Hematopoietic multipotent progenitor cell (in vitro differentiated cells): Measurements from ENCODE around the gene GPR84. TPM values are rescaled to one million over a fixed set of nuclear protein-coding genes. Genes with fewer than 3 reads are reported as not detected.
A peak's percentile ranks its signal among the peaks of the same experiment; 100 is the strongest.

Experiments used
- DNase-seq, 3 donors: peaks; one replicate each; pipeline ENCODE4 v3.0.0-alpha.2; 2011 to 2015; ENCODE audit warnings: low read depth in 2 of 3, low spot score in 2 of 3
- total RNA-seq: library from RNA; depleted of rRNA; stranded (reverse); fragments of >200 nt; gene quantifications from one replicate; pipeline ENCODE4 v1.2.3, GENCODE V29; 2012

GPR84 gene
- total RNA-seq, 1 donor: 0.81 TPM

DNA sequence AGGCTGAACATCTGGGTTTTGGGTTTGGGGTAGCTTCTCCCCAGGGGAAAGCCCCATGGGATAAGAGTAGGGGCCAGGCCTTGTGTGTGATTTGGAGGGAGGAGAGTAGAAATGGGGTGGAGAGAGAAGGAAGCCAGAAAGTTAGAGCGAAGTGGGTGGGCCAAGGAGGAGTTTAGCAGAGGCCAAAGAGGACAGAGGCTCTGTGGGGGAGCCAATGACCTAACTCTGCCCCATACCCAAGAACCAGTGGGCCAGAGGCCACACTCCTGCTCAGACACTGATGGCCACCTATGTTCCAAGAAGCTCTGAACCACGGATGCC is 10.9 kb upstream of the GPR84 start:
- DNase-seq: no peak

DNA sequence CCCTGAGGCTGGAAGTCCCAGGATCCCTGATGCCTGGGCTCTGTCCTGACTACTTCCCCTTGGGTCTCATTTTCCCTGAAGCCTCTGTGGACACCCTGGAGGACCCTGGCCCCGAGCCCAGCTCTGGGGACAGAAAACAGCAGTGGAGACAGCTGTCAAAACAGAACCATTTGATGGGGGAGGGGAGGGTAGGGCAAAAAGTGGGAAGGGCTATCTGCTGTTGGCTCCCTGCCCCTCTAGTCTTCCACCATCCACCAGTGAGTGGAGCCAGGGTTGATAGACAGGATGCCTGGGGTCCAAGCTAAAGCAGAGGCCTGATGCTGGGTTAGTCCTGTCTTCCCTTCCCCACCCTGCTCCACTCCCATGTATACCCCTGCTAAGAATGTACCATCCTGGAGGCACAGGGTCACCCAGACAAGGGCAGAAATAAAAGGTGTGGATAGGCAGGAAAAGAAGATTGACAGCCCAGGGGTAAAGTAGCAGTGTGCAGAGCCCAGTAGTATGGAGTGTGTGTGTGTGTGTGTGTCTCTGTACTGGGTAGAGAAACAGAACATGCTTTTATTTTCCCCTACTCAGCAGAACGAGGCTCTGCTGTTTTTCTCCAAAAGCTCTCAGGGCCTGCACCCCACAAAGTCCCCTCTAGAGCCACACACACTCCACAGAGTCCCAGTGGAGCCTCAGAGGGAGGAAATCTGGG is 10.4 kb upstream of the GPR84 start:
- no peak for DNase-seq

DNA sequence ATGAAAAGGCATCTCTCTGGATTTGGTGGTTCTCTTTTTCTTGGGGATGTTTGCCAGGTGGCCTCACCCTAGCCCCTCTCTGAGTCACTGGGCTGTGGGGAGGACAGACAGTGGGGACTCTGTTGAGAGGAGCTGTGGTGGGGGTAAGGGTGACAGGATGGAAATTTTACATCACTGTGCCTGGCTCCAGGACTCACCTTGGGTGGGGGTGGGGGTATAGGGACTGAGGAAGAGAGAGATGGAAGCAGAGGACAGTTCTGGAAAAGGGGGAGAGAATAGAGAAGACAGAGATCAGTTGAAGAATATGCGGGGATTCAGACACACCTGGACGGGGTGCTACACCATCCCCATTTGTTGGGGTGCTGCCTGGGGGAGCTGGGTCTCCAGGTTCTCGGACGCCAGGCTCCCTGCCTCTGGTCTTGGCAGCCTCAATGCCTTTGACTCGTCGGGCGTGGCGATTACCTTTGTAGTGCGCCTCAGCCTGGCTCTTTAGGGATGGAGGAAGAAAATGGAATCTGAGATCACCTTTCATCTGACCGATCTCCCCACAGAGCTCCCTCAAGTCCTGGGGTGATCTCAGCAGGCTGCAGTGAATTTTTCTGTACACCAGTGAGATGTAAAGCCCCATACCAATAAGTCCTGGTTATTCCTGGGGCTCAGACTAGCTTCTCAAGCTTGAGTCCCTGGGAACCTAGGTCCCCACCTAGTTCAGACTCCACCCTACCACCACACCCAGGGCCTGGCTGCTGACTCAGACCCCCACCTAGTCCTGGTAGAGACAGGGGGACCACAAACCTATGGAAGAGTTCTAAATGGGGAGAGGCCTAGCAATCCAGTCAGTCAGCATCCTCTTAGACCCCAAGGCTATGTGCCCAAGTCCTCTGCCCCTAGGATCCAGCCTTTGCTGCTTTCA is 9.6 kb upstream of the GPR84 start:
- DNase-seq: no peak

DNA sequence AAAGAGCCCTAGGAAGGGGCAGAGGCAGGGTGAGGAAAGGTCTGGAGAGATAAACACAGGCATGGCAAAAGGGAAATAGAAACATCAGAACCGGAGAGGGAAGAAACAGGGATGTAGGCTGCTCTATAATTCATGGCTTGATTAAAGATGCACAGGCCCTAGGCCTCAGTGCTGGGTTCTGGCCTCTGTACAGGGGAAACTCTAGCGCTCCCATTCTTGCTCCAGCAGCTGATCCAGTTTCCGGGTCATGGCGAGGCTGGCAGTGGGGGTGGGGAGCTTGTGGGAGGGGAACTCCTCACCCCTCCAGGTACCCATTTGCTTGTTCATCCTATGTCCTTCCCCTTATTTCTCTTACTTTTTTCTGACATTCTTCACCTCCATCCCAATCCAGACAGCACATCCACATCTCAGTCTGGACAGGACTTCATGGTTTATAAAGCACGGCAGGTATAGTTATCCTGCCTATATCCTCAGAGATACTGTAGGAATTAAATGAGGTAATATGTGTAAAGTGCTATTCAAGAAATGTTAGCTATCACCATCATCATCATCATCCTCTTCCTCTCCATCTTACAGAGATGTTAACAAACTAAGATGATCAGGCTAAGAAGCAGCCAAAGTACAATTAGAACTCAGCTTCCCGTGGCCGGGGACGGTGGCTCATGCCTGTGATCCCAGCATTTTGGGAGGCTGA is 8.0 kb upstream of the GPR84 start:
- DNase-seq: no peak

DNA sequence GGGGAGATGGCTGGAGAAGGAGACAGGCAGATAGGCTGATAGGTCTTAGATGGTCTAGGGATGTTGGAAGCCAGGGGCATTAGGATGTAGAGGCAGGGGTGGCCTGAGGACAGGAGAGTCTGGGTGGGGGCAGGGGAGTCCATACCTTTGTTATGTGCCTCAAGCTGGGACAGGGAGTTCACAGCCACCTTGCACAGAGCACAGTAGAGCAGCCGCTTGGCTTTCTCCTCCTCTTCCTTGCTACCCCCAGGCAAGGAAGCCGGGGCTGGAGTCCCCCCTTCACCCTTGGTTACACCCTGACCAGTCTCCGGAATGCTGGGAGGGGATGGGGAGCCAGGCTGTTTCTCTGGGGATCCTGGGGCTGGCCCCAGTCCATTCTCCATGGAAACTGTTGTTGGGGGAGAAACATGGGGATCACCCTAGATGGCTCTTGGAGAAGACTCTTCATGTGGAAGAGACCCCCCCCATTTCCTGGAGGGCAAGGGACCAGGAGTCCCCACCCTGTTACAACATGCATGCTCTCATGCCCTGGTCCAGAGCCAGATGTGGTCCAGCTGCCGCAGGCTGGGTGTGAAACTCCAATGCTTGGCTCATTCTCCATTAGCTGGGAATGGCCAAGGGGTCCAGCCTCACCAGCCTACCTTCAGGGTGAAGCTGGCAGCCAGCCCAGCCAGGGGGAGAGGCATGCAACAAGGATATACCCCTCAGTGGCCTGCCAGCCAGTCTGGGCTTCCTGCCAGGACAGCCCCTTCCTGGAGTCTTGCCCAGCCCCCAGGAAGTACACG is 7.2 kb upstream of the GPR84 start:
- no peak for DNase-seq

DNA sequence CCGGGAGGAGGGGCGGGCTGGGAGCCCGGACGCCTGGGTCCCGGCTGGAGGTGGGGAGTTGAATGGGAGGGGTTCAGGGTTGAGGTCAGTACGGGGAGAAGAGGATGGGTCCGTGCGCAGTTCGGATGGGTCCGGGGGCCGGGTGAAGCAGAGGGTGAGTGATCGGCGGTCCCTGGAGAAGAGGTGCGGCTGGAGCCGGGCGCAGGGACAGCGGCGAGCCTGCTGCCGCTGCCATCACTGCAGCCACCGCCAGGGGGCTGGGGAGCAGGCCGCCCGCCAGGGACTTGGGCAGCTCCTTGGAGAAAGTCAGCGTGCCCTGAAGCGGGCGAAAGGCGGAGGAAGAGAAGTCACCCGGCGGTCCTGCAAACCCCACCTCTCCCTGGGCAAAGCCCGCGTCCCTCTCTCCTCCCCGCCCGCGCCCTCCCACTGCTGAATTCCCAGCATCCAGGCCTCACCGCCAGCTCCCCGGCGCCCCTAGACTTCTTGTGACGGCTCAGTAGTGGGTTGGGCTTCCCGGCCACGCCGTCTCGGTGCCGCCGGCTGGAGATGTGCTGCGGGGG is 6.0 kb upstream of the GPR84 start:
- DNase-seq: no peak

DNA sequence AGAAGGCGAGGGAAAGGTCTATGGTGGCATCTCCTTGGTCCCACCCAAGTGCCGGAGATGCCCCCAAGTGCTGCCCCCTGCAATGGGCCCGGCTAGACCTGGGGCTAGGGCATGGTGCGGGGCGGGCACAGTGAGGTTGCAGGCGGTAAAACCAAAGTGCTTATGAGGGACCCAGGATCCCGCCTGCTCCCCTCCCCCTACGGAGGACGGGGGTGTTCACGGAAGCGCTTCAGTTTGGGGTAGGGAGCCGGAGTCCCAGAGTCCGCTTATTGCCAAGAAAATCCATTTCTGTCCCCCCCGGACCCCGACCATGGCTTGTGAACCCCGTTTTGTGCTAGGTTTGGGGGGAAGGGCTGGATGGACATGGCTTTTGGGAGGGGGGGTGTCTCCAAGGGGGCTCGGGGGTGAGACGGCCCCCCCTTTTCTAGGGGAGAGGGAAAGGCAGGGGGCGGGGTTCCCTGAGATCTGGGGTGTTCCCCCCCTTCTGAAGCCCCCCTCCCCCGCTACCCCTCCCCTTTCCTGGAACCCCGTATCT is 5.4 kb upstream of the GPR84 start:
- no peak for DNase-seq

DNA sequence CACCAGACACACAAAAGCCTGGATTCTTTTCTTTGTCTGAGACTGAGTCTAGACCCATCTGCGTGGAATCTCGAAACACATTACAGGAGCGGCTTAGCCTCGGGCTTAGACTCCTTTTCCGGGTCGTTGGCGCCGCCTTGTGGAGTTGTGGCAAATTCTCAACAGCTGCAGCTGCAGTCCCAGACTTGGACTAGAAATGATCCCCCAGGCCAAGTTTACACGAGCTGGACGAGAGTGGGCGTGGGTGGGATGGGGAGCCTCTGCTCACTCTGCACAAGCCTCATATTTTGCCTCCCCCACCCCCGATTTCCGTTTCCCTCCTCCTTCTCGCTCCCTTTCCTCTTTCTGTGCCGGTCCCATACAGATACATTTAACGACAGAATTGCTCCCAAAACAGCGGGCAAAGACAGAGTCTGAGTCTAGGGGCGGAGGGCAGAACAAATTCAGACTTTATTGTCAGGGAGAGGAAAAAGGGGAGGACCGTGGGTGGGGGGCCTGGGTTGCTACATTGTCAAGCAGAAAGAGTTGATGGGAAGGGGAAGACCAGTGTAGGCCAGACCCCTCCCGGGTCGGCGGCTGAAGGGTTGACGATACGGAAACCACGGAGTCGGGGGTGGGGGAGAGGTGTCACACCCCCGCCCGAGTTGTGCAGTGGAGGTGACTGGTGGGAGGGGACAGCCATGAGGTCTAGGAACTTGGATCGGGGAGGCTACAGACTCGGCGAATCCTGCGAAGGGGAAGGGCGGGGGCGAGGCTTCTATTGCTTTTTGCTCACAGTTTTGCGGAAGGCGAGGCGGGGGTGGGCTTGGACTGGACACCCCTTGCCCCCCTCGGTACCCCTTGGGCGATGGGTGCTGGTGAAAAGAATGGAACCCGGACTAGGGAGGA is 4.7 kb upstream of the GPR84 start:
- peak; percentile 58 to 93 (median 81) for DNase-seq

DNA sequence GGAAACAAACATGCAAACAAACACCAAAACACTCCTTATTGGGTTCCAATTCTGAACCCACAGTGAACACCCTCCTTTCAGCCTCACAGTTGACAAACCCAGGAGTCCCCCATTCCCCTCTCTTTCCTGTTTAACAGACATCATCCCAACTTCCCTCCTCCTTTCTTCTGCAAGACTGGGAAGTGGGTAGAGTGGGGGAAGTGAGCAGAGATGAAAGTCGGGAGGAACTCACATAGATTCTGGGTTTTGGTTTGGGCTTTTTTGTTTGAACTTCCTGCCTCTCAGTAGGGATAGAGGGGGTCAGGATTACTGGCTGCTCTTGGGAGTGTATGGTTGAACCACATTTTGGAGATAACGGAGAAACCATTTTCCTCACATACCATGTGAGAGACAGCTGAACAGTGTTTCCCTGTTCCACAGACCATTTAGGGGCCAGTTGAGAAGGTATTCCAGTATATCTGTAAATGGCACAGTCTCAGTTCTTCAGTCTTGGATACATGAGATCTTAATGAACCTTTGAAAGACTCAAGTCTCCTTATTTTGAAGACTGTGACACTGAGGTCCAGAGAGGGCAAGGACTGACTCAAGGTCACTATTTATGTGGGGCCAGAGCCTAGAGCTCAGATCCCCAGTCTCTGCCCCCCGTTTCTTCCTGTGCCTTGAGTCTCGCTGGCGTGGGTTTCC is 3.9 kb upstream of the GPR84 start:
- DNase-seq: no peak

DNA sequence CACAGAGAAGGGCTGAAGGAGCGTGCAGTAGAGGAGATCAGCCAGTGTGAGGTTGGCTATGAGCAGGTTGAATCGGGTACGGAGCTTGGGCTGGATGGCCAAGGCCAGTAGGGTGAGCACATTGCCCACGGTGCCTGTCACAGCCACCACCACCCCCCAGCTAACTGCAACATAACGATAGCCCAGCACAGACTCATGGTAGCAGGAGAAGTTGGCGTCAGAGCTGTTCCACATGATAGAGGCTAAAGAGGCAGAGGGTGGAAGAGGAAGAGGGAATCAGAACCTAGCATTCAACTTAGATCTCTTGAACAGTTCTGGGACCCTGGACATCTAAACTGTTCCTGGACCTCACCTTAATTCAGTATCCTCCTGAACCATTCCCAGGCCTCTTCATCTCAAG is 668 bp downstream of the GPR84 start:
- no peak for DNase-seq

DNA sequence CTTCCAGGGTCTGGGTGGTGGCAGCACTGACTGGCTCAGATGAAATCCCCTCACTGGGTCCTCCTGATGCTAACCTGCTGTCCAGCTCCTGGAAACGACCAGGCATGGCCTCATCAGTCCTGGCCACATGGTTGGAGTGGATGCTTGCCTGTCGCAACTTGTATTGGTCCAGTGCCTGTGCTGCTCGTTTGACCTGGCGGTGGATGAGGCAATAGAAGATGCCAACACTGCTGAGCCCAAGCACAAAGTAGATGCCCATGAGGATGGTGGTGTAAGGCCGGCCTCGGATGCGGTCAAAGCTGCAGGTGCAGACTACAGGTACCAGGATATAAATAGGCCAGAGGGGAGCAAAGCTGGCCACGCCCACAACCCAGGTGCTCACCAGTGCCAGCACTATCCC is 1.2 kb downstream of the GPR84 start:
- DNase-seq: no peak

DNA sequence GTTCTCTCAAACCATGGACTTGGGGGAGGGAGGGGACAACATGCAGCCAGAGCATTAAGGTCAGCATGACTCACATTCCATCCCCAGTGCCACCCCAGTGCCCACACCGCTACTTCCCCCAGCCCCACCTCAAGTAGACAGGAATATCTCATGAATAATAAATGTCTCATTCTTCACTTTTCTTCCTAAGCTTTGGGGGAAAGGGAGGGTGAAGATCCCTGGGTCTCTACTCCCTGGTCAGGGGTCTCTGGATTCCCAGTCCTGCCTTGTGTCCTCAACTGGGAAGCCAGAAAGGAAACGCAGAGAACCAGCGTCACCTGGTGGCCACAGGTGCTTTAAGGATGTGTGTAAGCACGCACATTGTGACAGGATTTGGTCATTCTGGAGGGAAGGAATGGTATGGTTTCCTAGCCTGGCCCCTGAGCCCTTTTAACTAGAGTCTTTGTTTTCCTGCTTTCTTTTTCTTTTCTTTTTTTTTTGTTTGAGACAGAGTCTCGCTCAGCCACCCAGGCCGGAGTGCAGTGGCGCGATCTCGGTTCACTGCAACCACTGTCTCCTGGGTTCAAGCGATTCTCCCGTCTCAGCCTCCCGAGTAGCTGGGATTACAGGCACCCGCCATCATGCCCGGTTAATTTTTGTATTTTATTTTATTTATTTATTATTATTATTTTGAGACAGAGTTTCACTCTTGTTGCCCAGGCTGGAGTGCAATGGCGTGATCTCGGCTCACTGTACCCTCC is 3.4 kb downstream of the GPR84 start:
- DNase-seq: peak in 1 of 3 donors; percentile 62

DNA sequence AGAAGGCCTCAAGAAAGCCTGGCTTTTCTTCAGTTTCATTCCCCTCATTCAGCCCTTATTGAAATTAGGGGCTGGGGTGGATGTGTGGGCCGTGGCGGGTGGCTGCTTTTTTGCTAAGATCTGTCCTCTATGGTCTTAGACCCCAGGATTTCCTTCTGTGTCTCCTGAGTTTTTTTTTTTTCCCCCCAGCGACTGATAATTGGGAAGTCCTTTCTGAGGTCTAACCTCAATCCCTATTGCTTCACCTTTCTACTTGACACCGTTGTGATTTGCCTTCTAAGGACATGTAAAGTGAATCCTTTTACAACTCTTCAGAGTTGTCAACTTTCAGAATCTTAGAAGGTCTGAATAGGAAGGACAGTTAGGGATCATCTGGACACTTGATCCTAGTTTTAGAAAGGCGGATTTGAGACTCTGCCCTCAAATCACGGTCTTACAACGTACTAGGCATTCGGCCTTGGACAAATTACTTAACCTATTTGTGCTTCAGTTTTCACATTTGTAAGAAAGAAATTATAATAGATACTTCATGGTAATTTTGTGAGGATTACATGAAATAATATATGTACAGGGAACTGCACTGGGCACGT is 4.4 kb downstream of the GPR84 start:
- DNase-seq: no peak

DNA sequence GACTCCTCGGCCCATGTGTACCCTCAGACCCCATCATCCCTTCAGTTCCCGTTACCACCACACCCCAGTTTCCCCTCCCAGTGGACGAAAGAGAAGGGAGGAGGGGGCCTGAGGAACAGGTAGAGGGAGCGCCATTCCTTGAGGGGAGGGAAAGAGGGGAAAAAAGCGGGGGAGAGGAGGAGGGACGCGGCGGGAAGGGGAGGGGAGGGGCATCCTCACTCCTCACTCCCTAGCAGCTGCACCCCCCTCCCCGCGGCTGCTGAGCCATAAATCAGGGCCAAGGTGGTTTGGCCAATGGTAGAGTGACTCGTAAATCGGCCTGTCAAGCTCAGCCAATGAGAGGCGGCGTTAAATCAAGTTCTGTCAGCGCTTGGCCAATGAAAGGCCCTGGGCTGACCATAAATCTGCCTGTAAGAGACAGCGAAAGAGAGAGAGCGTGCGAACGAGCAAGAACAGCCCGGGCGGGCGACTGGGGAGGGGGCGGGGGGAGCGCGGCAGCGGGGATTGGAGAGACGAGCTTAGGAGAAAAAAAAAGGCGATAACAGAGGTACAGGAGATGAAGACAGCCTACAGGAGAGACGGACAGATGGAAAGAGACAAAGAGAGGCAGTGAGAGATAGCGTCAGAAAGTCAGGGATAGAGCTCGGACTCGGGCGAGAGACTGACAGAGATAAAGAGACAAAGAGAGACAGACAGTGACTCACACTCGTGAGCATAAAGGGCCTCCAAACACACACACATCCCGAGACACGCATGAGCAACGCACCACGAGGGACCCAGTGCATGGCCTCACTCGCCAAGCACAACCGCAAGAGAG is 5.1 kb downstream of the GPR84 start:
- peak; percentile 81 to 99 (median 97) for DNase-seq

DNA sequence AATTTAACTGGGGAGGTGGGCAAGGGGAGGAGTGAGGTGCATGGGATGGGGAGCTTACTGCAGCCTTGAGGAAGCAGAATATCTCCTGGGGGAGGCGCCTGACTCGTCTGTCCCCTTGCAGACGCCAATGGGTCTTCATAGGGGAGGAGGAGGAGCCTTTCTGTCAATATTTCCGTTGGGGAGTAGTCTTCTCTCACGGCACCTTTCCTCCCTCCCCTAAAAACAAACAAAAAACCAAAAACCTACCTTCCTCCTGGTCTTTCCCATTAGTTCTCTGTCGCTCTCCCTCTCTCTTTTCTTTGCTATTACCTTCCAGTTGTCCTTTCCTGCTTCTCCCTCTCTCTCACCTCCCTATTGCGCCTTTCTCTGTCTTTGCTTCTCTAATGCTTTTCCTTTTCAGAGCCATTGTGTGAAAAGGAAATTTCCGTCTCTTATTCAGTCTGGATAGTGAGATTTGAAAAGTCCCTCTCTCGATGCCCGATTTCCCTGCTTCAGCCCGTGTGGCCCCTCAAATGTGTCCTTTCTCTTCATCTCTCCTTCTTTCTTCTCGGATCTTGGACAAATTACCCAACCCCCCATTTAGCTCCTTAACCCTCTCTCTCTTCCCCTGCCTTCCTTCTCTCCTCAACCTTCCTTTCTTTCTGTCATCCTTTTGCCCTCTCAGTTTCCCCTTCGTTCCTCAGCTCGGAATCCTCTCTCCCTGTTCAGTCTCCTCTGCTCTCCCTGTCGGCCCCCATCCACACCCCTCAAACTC is 5.9 kb downstream of the GPR84 start:
- DNase-seq: peak in 1 of 3 donors; percentile 25
